MM.1S (cell line): ENCODE data around the gene PRKG1.

ENCODE experiments used
- CTCF ChIP-seq: fragments of 300-600 bp; sonication (generic); IDR thresholded peaks from 2 replicates; pipeline ENCODE4 v1.5.1; 2016; ENCODE audit warnings: antibody characterized with exemption, low read length, mixed read lengths
- EZH2 ChIP-seq: fragments of 300-600 bp; sonication (generic); optimal IDR thresholded peaks from 2 replicates; pipeline ENCODE3; 2017; ENCODE audit warnings: low read depth, mild to moderate bottlenecking, antibody characterized with exemption, low read length, mixed read lengths
- EZH2phosphoT487 ChIP-seq: fragments of 300-600 bp; sonication (generic); IDR thresholded peaks from 2 replicates; pipeline ENCODE4 v1.6.1; 2018; ENCODE audit warnings: antibody characterized with exemption, low read length

GRCh38 chr10:52332815-52333214, 1258.5 kb downstream of the PRKG1 start:
- TF ChIP-seq EZH2 (no peak), CTCF (no peak), EZH2phosphoT487 (no peak)
